Left lung (tissue), 10 donors: Measurements from ENCODE around the gene PANX2. TPM values are rescaled to one million over a fixed set of nuclear protein-coding genes. Genes with fewer than 3 reads are reported as not detected.

Source experiments
- ATAC-seq: fragments of 200-7000 bp; cut with Tn5 transposase; one replicate; pipeline ENCODE4 v1.9.1; 2020; ENCODE audit warnings: moderate library complexity
- DNase-seq, 4 donors: peaks; one replicate each; pipeline ENCODE4 v3.0.0-alpha.2; 2013 to 2020
- H3K27ac ChIP-seq, 2 donors: fragments of 200-600 bp; sonication (generic) in 1 of 2; one replicate each; pipeline versions ENCODE4 v1.5.0 to v1.8.0; 2020 to 2021
- H3K27me3 ChIP-seq, 2 donors: fragments of 200-600 bp; sonication (generic) in 1 of 2; one replicate each; pipeline versions ENCODE4 v1.5.0 to v1.8.0; 2020 to 2021
- H3K36me3 ChIP-seq, 2 donors: fragments of 200-600 bp; sonication (generic) in 1 of 2; one replicate each; pipeline versions ENCODE4 v1.5.0 to v1.8.0; 2020 to 2021
- H3K4me1 ChIP-seq, 2 donors: fragments of 200-600 bp; one replicate each; pipeline ENCODE4 v1.8.0; 2021
- H3K4me3 ChIP-seq, 2 donors: fragments of 200-600 bp; sonication (generic) in 1 of 2; one replicate each; pipeline versions ENCODE4 v1.5.0 to v1.8.0; 2020 to 2021; ENCODE audit warnings: mild to moderate bottlenecking in 1 of 2
- H3K9me3 ChIP-seq, 2 donors: fragments of 200-600 bp; sonication (generic) in 1 of 2; one replicate each; pipeline versions ENCODE4 v1.5.0 to v1.8.0; 2020 to 2021
- intact Hi-C, 2 donors: fragments of 100-400 bp; cut with DNase I; formaldehyde crosslinking; loops; one replicate each; pipeline versions ENCODE4 v1.11.2 to v1.14.2; 2022
- polyA plus RNA-seq, 6 donors: library from polyadenylated mRNA; unstranded; fragments of 120-200 nt; gene quantifications; one replicate each; pipeline ENCODE4 v1.2.1, GENCODE V29; 2013; ENCODE audit not compliant: insufficient read length in 6 of 6
- total RNA-seq, 2 donors: library from RNA; stranded (reverse); fragmentation: NEBNext Ultra II Directional; extraction: Animal tissue kit (Norgen Biotek cat#: 25700); gene quantifications; one replicate each; pipeline ENCODE4 v1.2.1, GENCODE V29; 2021
- TF ChIP-seq, protein P1 (sequence below), 2 donors: fragments of 200-600 bp; sonication (generic) in 1 of 2; IDR thresholded peaks; one replicate each; pipeline versions ENCODE4 v1.5.0 to v1.8.0; 2021; ENCODE audit warnings: antibody characterized with exemption in 2 of 2
- donor health status: DM: no; HTN: yes; CAD: no.
- donor health status: DM: no; HTN: no; CAD: no.

Gene PANX2
- total and polyA plus RNA-seq, 8 donors, result 0.51 to 4.6 (median 0.65) TPM

DNA sequence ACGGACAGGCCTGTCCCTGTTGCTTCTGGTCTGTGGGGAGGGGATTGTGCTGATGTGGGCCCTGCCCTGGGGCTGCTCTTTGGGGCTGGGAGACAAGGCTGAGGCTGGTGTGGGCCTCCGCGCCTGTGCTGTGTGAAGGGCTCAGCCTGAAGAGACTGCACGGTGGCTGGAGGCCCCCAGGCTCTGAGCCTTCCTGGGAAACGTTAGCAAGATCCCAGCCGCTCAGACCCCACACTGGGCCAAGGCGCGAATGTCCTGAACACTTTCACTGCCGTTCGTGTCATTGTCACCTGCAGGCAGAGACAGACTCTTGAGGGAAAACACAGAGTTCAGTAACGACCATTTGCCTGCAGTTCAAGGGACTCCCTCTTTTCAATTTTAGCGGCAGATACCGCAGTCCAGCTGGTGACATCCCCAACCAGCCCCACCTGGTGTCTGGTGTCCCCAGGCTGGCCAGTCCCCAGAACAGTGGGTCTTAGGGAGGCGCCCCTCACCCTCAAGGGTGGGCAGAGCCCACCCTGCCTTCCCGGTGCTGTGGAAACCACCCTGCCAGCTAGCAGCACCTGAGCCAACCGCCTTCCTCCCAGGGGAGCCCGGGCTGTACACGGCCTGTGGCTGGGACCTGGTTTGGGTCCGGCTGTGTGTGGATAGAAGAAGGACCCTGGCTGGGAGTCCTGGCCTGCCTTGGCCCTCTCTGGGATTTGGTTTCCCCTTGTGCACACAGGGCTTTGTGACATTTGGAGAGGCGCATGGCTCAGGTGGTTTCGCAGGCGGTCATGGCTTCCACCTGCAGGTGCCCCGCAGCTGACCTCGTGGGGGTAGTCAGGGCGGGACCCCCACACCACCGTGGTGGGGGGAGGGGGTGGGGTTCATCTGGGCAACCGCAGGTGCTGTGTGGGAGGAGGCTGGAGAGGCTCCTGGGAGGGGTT lies 5.7 kb downstream of the PANX2 start:
- H3K4me3 ChIP-seq, result no peak overlapping the region
- ATAC-seq (no peak), DNase-seq (peak in 2 of 4 donors; percentile 28 to 69)
- intact Hi-C loops, result no loop called here
- no peak overlapping the region for H3K27ac ChIP-seq
- H3K4me1 ChIP-seq, result peaks cover 0 to 9% of the 10 kb centered on the region in 2 donors
- H3K27me3 ChIP-seq, result peaks cover 4 to 49% of the 10 kb centered on the region in 2 donors
- H3K9me3 ChIP-seq, result no peaks in the 10 kb centered on the region
- H3K36me3 ChIP-seq, result no peaks in the 10 kb centered on the region
- TF ChIP-seq, protein P1, sequence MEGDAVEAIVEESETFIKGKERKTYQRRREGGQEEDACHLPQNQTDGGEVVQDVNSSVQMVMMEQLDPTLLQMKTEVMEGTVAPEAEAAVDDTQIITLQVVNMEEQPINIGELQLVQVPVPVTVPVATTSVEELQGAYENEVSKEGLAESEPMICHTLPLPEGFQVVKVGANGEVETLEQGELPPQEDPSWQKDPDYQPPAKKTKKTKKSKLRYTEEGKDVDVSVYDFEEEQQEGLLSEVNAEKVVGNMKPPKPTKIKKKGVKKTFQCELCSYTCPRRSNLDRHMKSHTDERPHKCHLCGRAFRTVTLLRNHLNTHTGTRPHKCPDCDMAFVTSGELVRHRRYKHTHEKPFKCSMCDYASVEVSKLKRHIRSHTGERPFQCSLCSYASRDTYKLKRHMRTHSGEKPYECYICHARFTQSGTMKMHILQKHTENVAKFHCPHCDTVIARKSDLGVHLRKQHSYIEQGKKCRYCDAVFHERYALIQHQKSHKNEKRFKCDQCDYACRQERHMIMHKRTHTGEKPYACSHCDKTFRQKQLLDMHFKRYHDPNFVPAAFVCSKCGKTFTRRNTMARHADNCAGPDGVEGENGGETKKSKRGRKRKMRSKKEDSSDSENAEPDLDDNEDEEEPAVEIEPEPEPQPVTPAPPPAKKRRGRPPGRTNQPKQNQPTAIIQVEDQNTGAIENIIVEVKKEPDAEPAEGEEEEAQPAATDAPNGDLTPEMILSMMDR (IDR thresholded peaks at IDR 0.05), result no peak

DNA sequence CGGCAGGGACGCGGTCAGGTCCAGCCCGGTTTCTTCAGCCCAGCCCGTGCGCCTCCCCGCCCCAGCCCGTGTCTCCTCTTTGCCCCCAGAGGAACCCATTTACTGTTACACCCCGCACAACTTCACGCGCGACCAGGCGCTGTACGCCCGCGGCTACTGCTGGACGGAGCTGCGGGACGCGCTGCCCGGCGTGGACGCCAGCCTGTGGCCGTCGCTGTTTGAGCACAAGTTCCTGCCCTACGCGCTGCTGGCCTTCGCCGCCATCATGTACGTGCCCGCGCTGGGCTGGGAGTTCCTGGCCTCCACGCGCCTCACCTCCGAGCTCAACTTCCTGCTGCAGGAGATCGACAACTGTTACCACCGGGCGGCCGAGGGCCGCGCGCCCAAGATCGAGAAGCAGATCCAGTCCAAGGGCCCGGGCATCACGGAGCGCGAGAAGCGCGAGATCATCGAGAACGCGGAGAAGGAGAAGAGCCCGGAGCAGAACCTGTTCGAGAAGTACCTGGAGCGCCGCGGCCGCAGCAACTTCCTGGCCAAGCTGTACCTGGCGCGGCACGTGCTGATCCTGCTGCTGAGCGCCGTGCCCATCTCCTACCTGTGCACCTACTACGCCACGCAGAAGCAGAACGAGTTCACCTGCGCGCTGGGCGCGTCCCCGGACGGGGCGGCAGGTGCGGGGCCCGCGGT lies 6.5 kb downstream of the PANX2 start:
- Histone ChIP-seq H3K4me3 (no peak overlapping the region), H3K4me1 (peaks cover 0 to 5% of the 10 kb centered on the region in 2 donors), H3K9me3 (no peaks in the 10 kb centered on the region), H3K27ac (no peak overlapping the region), H3K36me3 (no peaks in the 10 kb centered on the region), H3K27me3 (peaks cover 0 to 41% of the 10 kb centered on the region in 2 donors)
- peak in 2 of 4 donors; percentile 31 to 71 for DNase-seq
- TF ChIP-seq, protein P1 (IDR thresholded peaks at IDR 0.05), result no peak
- intact Hi-C loops, result no loop called here
- no peak for ATAC-seq

DNA sequence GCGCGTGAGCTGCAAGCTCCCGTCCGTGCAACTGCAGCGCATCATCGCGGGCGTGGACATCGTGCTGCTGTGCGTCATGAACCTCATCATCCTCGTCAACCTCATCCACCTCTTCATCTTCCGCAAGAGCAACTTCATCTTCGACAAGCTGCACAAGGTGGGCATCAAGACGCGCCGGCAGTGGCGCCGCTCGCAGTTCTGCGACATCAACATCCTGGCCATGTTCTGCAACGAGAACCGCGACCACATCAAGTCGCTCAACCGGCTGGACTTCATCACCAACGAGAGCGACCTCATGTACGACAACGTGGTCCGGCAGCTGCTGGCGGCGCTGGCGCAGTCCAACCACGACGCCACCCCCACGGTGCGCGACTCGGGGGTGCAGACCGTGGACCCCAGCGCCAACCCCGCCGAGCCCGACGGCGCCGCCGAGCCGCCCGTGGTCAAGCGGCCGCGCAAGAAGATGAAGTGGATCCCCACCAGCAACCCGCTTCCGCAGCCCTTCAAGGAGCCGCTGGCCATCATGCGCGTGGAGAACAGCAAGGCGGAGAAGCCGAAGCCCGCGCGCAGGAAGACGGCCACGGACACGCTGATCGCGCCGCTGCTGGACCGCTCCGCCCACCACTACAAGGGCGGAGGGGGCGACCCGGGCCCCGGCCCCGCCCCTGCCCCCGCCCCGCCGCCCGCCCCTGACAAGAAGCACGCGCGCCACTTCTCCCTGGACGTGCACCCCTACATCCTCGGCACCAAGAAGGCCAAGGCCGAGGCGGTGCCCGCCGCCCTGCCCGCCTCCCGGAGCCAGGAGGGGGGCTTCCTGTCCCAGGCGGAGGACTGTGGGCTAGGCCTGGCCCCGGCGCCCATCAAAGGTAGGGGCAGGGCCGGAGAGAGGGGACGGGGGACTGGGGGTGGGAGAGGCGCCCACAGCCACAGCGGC lies 7.3 kb downstream of the PANX2 start:
- intact Hi-C loops, result no loop called here
- Histone ChIP-seq H3K9me3 (no peaks in the 10 kb centered on the region), H3K4me1 (peaks cover 0 to 5% of the 10 kb centered on the region in 2 donors), H3K27me3 (peaks cover 0 to 38% of the 10 kb centered on the region in 2 donors), H3K36me3 (no peaks in the 10 kb centered on the region), H3K4me3 (no peak overlapping the region), H3K27ac (no peak overlapping the region)
- DNase-seq (peak in 2 of 4 donors; percentile 22 to 72), ATAC-seq (no peak)
- TF ChIP-seq, protein P1 (IDR thresholded peaks at IDR 0.05), result no peak

DNA sequence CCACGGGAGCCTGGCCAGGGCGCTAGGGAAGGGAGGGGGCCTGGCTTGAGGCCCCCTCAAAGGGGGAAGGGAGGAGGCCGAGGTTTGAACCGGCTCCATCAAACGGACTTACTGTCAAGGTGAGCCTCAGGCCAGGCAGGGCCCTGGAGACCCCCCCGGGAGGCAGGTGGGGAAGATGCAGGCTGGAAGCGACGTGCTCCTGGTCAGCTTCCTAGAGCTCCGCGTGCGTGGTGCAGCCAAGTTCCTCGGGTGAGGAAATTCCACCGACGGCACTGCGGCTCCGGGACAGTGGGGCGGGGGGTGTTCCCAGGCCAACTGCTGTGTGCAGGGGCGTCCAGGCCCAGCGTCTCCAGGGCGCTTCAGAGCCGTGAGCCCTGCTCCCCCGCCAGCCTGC lies 7.9 kb downstream of the PANX2 start:
- Histone ChIP-seq H3K9me3 (no peaks in the 10 kb centered on the region), H3K4me3 (no peak overlapping the region), H3K27me3 (peaks cover 0 to 35% of the 10 kb centered on the region in 2 donors), H3K4me1 (peaks cover 0 to 4% of the 10 kb centered on the region in 2 donors), H3K27ac (no peak overlapping the region), H3K36me3 (no peaks in the 10 kb centered on the region)
- DNase-seq (peak in 1 of 4 donors; percentile 26), ATAC-seq (no peak)
- intact Hi-C loops, result no loop called here
- TF ChIP-seq, protein P1 (IDR thresholded peaks at IDR 0.05), result no peak
